ENCODE data around the gene PLIN3.
"Not testable (repeated sequence)": the region's sequence is repeated elsewhere in the genome, so short reads cannot be mapped to it uniquely, and the experiment has no call there.

The PLIN3 gene

GRCh38 chr19:4904481-4904880, 37.0 kb upstream of the PLIN3 start:
- no peak overlapping the region for H3K27ac ChIP-seq
- TF ChIP-seq CTCF (conservative IDR thresholded peaks at IDR 0.05) (no peak), ZFX (IDR thresholded peaks at IDR 0.05) (no peak)

- H3K27ac ChIP-seq, result no peak within 1 kb of the TSS
- TF ChIP-seq ZFX (IDR thresholded peaks at IDR 0.05) (no peak), CTCF (conservative IDR thresholded peaks at IDR 0.05) (no peak)
Observed at GRCh38 chr19:4902796-4903195, 35.3 kb upstream of the PLIN3 start, which contains the start of gene ARRDC5. ARRDC5 (minus strand) TSS chr19:4902896; CDS start chr19:4902825, 71 bp downstream.

- H3K27ac ChIP-seq, result not testable (repeated sequence)
Observed at GRCh38 chr19:4900879-4901278, 33.4 kb upstream of the PLIN3 start.

- no peak overlapping the region for H3K27ac ChIP-seq
Observed at GRCh38 chr19:4897146-4897545, 29.7 kb upstream of the PLIN3 start.

GRCh38 chr19:4896372-4896771, 28.9 kb upstream of the PLIN3 start:
- no peak overlapping the region; the same call in 1 of the 2 replicates for H3K27ac ChIP-seq
- TF ChIP-seq CTCF (conservative IDR thresholded peaks at IDR 0.05) (no peak), ZFX (IDR thresholded peaks at IDR 0.05) (no peak)

More at GRCh38 chr19:4897146-4897545, 29.7 kb upstream of the PLIN3 start:
- TF ChIP-seq CTCF (conservative IDR thresholded peaks at IDR 0.05) (no peak), ZFX (IDR thresholded peaks at IDR 0.05) (no peak)

GRCh38 chr19:4892962-4893361, 25.5 kb upstream of the PLIN3 start:
- not testable (repeated sequence) for H3K27ac ChIP-seq

GRCh38 chr19:4891066-4891465, 23.6 kb upstream of the PLIN3 start:
- TF ChIP-seq CTCF (conservative IDR thresholded peaks at IDR 0.05) (no peak), ZFX (IDR thresholded peaks at IDR 0.05) (no peak)
- H3K27ac ChIP-seq, result no peak overlapping the region

GRCh38 chr19:4889034-4889815, 21.8 kb upstream of the PLIN3 start:
- TF ChIP-seq CTCF (conservative IDR thresholded peaks at IDR 0.05), result no peak
- no peak for TF ChIP-seq ZFX (IDR thresholded peaks at IDR 0.05)
- H3K27ac ChIP-seq, result no peak overlapping the region

GRCh38 chr19:4887803-4888202, 20.3 kb upstream of the PLIN3 start:
- H3K27ac ChIP-seq, result not testable (repeated sequence)

- H3K27ac ChIP-seq, result not testable (repeated sequence)
Observed at GRCh38 chr19:4884993-4885392, 17.5 kb upstream of the PLIN3 start.

- not testable (repeated sequence) for H3K27ac ChIP-seq
Observed at GRCh38 chr19:4882874-4883273, 15.4 kb upstream of the PLIN3 start.

All from C4-2B (cell line).